Measurements from ENCODE around the gene PNMT. TPM values are rescaled to one million over a fixed set of nuclear protein-coding genes. Genes with fewer than 3 reads are reported as not detected.

Gene PNMT
- total and polyA plus RNA-seq, 2 of the 13 experiments (the other 11 are each of a cell fraction or from before 2014, with no cell fraction given): 0.25 TPM; not detected in 1

DNA sequence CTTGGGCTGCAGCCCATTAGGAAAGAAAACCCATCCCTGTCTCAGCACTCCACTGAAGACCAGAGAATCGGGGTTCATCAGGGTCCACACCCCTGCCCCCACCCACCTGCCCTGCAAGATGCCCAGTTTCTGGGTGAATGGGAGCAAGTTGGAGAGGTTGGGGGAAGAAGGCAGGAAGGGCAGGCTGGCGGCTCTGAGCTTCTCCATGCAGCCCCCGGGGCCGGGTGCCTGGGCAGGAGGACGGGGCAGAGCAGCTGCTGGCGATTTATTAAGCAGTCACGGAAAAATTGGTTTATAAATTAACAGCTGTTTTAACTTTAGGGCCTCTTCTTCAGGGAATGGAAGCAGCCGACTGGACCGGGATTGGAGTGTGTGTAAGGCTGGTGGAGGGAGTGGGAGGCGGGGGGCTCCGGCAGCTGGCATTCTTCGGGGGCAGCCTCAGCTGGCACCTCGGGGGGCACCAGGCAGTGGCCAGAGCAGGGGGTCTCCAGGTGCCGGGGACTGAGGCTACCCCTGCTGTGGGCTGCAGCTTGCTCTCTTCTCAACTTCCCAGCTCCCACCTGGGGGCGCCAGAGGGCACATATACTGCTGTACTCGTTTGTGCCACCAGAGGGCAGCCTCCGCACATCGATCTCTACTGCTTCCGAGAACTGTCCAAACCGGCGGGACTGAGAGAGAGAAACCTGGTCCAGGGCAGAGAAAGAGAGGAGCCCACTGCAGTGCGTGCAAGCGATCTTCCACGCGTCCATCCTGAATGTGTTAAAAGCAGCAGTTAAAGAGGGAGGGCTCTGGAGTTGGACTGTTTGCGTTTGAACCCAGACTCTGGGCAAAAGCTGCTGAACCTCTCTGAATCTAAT is 46.5 kb upstream of the PNMT start (continued):
- peak; percentile 77; the same call in 1 of the 2 replicates for TF ChIP-seq ZNF766 (CRISPR knock-in tag; IDR thresholded peaks at IDR 0.05; ENCODE audit: borderline replicate concordance)
- TF ChIP-seq, protein P1, sequence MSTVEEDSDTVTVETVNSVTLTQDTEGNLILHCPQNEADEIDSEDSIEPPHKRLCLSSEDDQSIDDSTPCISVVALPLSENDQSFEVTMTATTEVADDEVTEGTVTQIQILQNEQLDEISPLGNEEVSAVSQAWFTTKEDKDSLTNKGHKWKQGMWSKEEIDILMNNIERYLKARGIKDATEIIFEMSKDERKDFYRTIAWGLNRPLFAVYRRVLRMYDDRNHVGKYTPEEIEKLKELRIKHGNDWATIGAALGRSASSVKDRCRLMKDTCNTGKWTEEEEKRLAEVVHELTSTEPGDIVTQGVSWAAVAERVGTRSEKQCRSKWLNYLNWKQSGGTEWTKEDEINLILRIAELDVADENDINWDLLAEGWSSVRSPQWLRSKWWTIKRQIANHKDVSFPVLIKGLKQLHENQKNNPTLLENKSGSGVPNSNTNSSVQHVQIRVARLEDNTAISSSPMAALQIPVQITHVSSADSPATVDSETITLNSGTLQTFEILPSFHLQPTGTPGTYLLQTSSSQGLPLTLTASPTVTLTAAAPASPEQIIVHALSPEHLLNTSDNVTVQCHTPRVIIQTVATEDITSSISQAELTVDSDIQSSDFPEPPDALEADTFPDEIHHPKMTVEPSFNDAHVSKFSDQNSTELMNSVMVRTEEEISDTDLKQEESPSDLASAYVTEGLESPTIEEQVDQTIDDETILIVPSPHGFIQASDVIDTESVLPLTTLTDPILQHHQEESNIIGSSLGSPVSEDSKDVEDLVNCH (CRISPR knock-in tag; IDR thresholded peaks at IDR 0.05): no peak
- TF ChIP-seq, protein P2, sequence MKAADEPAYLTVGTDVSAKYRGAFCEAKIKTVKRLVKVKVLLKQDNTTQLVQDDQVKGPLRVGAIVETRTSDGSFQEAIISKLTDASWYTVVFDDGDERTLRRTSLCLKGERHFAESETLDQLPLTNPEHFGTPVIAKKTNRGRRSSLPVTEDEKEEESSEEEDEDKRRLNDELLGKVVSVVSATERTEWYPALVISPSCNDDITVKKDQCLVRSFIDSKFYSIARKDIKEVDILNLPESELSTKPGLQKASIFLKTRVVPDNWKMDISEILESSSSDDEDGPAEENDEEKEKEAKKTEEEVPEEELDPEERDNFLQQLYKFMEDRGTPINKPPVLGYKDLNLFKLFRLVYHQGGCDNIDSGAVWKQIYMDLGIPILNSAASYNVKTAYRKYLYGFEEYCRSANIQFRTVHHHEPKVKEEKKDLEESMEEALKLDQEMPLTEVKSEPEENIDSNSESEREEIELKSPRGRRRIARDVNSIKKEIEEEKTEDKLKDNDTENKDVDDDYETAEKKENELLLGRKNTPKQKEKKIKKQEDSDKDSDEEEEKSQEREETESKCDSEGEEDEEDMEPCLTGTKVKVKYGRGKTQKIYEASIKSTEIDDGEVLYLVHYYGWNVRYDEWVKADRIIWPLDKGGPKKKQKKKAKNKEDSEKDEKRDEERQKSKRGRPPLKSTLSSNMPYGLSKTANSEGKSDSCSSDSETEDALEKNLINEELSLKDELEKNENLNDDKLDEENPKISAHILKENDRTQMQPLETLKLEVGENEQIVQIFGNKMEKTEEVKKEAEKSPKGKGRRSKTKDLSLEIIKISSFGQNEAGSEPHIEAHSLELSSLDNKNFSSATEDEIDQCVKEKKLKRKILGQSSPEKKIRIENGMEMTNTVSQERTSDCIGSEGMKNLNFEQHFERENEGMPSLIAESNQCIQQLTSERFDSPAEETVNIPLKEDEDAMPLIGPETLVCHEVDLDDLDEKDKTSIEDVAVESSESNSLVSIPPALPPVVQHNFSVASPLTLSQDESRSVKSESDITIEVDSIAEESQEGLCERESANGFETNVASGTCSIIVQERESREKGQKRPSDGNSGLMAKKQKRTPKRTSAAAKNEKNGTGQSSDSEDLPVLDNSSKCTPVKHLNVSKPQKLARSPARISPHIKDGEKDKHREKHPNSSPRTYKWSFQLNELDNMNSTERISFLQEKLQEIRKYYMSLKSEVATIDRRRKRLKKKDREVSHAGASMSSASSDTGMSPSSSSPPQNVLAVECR (CRISPR knock-in tag; IDR thresholded peaks at IDR 0.05; ENCODE audit: borderline replicate concordance): peak; percentile 54; the same call in 1 of the 2 replicates
- TF ChIP-seq, protein P3, sequence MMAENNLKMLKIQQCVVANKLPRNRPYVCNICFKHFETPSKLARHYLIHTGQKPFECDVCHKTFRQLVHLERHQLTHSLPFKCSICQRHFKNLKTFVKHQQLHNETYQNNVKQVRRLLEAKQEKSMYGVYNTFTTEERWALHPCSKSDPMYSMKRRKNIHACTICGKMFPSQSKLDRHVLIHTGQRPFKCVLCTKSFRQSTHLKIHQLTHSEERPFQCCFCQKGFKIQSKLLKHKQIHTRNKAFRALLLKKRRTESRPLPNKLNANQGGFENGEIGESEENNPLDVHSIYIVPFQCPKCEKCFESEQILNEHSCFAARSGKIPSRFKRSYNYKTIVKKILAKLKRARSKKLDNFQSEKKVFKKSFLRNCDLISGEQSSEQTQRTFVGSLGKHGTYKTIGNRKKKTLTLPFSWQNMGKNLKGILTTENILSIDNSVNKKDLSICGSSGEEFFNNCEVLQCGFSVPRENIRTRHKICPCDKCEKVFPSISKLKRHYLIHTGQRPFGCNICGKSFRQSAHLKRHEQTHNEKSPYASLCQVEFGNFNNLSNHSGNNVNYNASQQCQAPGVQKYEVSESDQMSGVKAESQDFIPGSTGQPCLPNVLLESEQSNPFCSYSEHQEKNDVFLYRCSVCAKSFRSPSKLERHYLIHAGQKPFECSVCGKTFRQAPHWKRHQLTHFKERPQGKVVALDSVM (CRISPR knock-in tag; IDR thresholded peaks at IDR 0.05): peak; percentile 55
- TF ChIP-seq ZNF460 (CRISPR knock-in tag; IDR thresholded peaks at IDR 0.05; ENCODE audit: borderline replicate concordance): no peak
- TF ChIP-seq ZNF333 (CRISPR knock-in tag; IDR thresholded peaks at IDR 0.05; ENCODE audit: borderline replicate concordance): no peak
- TF ChIP-seq ZFP90 (CRISPR knock-in tag; IDR thresholded peaks at IDR 0.05; ENCODE audit: borderline replicate concordance): peak; percentile 63; the same call in 1 of the 2 replicates
- TF ChIP-seq, protein P4, sequence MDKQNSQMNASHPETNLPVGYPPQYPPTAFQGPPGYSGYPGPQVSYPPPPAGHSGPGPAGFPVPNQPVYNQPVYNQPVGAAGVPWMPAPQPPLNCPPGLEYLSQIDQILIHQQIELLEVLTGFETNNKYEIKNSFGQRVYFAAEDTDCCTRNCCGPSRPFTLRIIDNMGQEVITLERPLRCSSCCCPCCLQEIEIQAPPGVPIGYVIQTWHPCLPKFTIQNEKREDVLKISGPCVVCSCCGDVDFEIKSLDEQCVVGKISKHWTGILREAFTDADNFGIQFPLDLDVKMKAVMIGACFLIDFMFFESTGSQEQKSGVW (CRISPR knock-in tag; IDR thresholded peaks at IDR 0.05; ENCODE audit: borderline replicate concordance): no peak
- TF ChIP-seq, protein P5, sequence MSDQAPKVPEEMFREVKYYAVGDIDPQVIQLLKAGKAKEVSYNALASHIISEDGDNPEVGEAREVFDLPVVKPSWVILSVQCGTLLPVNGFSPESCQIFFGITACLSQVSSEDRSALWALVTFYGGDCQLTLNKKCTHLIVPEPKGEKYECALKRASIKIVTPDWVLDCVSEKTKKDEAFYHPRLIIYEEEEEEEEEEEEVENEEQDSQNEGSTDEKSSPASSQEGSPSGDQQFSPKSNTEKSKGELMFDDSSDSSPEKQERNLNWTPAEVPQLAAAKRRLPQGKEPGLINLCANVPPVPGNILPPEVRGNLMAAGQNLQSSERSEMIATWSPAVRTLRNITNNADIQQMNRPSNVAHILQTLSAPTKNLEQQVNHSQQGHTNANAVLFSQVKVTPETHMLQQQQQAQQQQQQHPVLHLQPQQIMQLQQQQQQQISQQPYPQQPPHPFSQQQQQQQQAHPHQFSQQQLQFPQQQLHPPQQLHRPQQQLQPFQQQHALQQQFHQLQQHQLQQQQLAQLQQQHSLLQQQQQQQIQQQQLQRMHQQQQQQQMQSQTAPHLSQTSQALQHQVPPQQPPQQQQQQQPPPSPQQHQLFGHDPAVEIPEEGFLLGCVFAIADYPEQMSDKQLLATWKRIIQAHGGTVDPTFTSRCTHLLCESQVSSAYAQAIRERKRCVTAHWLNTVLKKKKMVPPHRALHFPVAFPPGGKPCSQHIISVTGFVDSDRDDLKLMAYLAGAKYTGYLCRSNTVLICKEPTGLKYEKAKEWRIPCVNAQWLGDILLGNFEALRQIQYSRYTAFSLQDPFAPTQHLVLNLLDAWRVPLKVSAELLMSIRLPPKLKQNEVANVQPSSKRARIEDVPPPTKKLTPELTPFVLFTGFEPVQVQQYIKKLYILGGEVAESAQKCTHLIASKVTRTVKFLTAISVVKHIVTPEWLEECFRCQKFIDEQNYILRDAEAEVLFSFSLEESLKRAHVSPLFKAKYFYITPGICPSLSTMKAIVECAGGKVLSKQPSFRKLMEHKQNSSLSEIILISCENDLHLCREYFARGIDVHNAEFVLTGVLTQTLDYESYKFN (CRISPR knock-in tag; conservative IDR thresholded peaks at IDR 0.05): 0 out of 2 replicates have a peak, but pooled peaks have one; percentile 21
- TF ChIP-seq NBN (conservative IDR thresholded peaks at IDR 0.05): no peak
- TF ChIP-seq, protein P6, sequence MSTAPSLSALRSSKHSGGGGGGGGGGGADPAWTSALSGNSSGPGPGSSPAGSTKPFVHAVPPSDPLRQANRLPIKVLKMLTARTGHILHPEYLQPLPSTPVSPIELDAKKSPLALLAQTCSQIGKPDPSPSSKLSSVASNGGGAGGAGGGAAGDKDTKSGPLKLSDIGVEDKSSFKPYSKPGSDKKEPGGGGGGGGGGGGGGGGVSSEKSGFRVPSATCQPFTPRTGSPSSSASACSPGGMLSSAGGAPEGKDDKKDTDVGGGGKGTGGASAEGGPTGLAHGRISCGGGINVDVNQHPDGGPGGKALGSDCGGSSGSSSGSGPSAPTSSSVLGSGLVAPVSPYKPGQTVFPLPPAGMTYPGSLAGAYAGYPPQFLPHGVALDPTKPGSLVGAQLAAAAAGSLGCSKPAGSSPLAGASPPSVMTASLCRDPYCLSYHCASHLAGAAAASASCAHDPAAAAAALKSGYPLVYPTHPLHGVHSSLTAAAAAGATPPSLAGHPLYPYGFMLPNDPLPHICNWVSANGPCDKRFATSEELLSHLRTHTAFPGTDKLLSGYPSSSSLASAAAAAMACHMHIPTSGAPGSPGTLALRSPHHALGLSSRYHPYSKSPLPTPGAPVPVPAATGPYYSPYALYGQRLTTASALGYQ (CRISPR knock-in tag; IDR thresholded peaks at IDR 0.05): peak; percentile 54; the same call in 1 of the 2 replicates
